Measurements from ENCODE around the gene PTPRG.

- TF ChIP-seq TAF1 (IDR thresholded peaks at IDR 0.05; ENCODE audit: borderline replicate concordance, low read depth, low read length), result no peak
- TF ChIP-seq POLR2A (IDR thresholded peaks at IDR 0.05; ENCODE audit: low read depth, low read length), result no peak
- TF ChIP-seq POLR2AphosphoS5 (IDR thresholded peaks at IDR 0.05; ENCODE audit: low read depth, low read length), result no peak
Measured at GRCh38 chr3:62028236-62028635, 466.9 kb downstream of the PTPRG start.
